PC-3 (cell line): ENCODE data around the gene KNCN. TPM values are rescaled to one million over a fixed set of nuclear protein-coding genes. Genes with fewer than 3 reads are reported as not detected.

ENCODE experiments used
- ATAC-seq: fragments of 200-7000 bp; cut with Tn5 transposase; 2 replicates; pipeline ENCODE4 v1.9.1; 2020; ENCODE audit warnings: mild to moderate bottlenecking, moderate library complexity
- BruUV-seq: library from RNA; stranded (reverse); fragments of 400-500 nt; replicated peaks from 2 replicates; lab custom pipeline; 2021; lab: Mats Ljungman, UMichigan
- CTCF ChIA-PET: fragments of 300-600 bp; sonication (Branson Sonifier 250); formaldehyde crosslinking; loops from one replicate; lab custom pipeline; 2022; ENCODE audit warnings: antibody characterized with exemption; lab: Charles Lee
- POLR2A ChIA-PET: fragments of 300-600 bp; sonication (Branson Sonifier 250); formaldehyde crosslinking; loops from one replicate; lab custom pipeline; 2022; ENCODE audit warnings: antibody characterized with exemption; ENCODE audit not compliant: unreplicated experiment; lab: Charles Lee
- DNase-seq: peaks from one replicate; pipeline ENCODE4 v3.0.0-alpha.2; 2015
- H2AFZ ChIP-seq: fragments of 300-600 bp; sonication (generic); 2 replicates; pipeline ENCODE4 v1.6.0; 2016; ENCODE audit warnings: antibody characterized with exemption, low read length
- H3F3A ChIP-seq: fragments of 300-600 bp; sonication (generic); one replicate; pipeline ENCODE4 v1.6.0; 2017; ENCODE audit warnings: antibody characterized with exemption, low read length, control low read depth, mild to moderate bottlenecking; ENCODE audit not compliant: unreplicated experiment
- H3K27ac ChIP-seq: fragments of 300-600 bp; sonication (generic); 2 replicates; pipeline ENCODE4 v1.5.1; 2016; ENCODE audit warnings: mild to moderate bottlenecking, low read length
- H3K27me3 ChIP-seq: fragments of 300-600 bp; sonication (generic); 2 replicates; pipeline ENCODE4 v1.6.1; 2016; ENCODE audit warnings: low read length, mixed read lengths
- H3K36me3 ChIP-seq: fragments of 300-600 bp; sonication (generic); 2 replicates; pipeline ENCODE4 v1.6.1; 2016; ENCODE audit warnings: low read depth, mixed run types, low read length, mixed read lengths
- H3K4me1 ChIP-seq: fragments of 300-600 bp; sonication (generic); 2 replicates; pipeline ENCODE4 v1.5.1; 2016; ENCODE audit warnings: low read length; ENCODE audit not compliant: insufficient read depth
- H3K4me2 ChIP-seq: fragments of 300-600 bp; sonication (generic); 2 replicates; pipeline ENCODE4 v1.6.0; 2016; ENCODE audit warnings: low read length
- H3K4me3 ChIP-seq: fragments of 300-600 bp; sonication (generic); 2 replicates; pipeline ENCODE4 v1.5.1; 2016; ENCODE audit warnings: mild to moderate bottlenecking, low read length, mixed read lengths
- H3K79me2 ChIP-seq: fragments of 300-600 bp; sonication (generic); 2 replicates; pipeline ENCODE4 v1.6.1; 2017; ENCODE audit warnings: low read length, mixed read lengths
- H3K9ac ChIP-seq: fragments of 300-600 bp; sonication (generic); 2 replicates; pipeline ENCODE4 v1.6.0; 2016; ENCODE audit warnings: mild to moderate bottlenecking, low read length
- H3K9me2 ChIP-seq: fragments of 300-600 bp; sonication (generic); replicated peaks from 2 replicates; pipeline ENCODE4 v1.6.1; 2016; ENCODE audit warnings: mixed run types, low read length, mixed read lengths
- H3K9me3 ChIP-seq: fragments of 300-600 bp; sonication (generic); 2 replicates; pipeline ENCODE4 v1.6.1; 2016; ENCODE audit warnings: low read length, mixed read lengths
- H4K20me1 ChIP-seq: fragments of 300-600 bp; sonication (generic); 2 replicates; pipeline ENCODE4 v1.6.1; 2016; ENCODE audit warnings: low read length, mixed read lengths
- CTCF ChIP-seq: fragments of 300-600 bp; sonication (generic); conservative IDR thresholded peaks from 2 replicates; pipeline ENCODE4 v1.5.1; 2017; ENCODE audit warnings: antibody characterized with exemption, low read depth, mild to moderate bottlenecking, low read length
- EZH2 ChIP-seq: fragments of 300-600 bp; sonication (generic); IDR thresholded peaks from one replicate; pipeline ENCODE4 v1.6.1; 2017; ENCODE audit warnings: antibody characterized with exemption, mild to moderate bottlenecking, low read length; ENCODE audit not compliant: unreplicated experiment
- EZH2phosphoT487 ChIP-seq: fragments of 300-600 bp; sonication (generic); IDR thresholded peaks from 2 replicates; pipeline ENCODE4 v1.6.1; 2018; ENCODE audit warnings: mild to moderate bottlenecking, antibody characterized with exemption, low read length, borderline replicate concordance
- intact Hi-C: fragments of 100-400 bp; cut with micrococcal nuclease; formaldehyde crosslinking; loops from 2 replicates; pipeline ENCODE4 v1.9.0; 2023
- total RNA-seq: library from RNA; depleted of rRNA; stranded (reverse); fragments of >200 nt; gene quantifications from 2 replicates; pipeline ENCODE4 v1.2.3, GENCODE V29; 2014

KNCN gene
- total RNA-seq, 1 experiment from 2014 or later, result not detected

- peaks cover 11% of the 10 kb centered on the region; the same call in 1 of the 2 replicates for H3K4me1 ChIP-seq
- H3K9me3 ChIP-seq, result no peaks in the 10 kb centered on the region
- no peak overlapping the region for H3K4me2 ChIP-seq
- no TSS peak for BruUV-seq
- no peak overlapping the region for H3K9ac ChIP-seq
- intact Hi-C loops, result no loop called here
- H3F3A ChIP-seq, result no peaks in the 10 kb centered on the region
- no peaks in the 10 kb centered on the region for H3K36me3 ChIP-seq
- ATAC-seq (peak; percentile 9), DNase-seq (peak; percentile 72)
- no peak overlapping the region for H2AFZ ChIP-seq
- H3K79me2 ChIP-seq, result no peaks in the 10 kb centered on the region
- no peaks in the 10 kb centered on the region for H3K27me3 ChIP-seq
- TF ChIP-seq CTCF, result peak; percentile 50; the same call in 1 of the 2 replicates
- TF ChIP-seq EZH2phosphoT487, result no peak
- no peak overlapping the region for H3K27ac ChIP-seq
- H4K20me1 ChIP-seq, result no peaks in the 10 kb centered on the region
- H3K4me3 ChIP-seq, result no peak overlapping the region
- ChIA-PET CTCF (interaction anchor here (1.1 kb wide), 1 partner anchor 194 kb away, joined by 3 read pairs; no protein-coding TSS in a partner anchor), POLR2A (no interaction called here)
- no peaks in the 10 kb centered on the region for H3K9me2 ChIP-seq
Observed at GRCh38 chr1:46530791-46531409, 20.5 kb downstream of the KNCN start.

GRCh38 chr1:46530311-46530710, 21.1 kb downstream of the KNCN start:
- intact Hi-C loops, result no loop called here
- Histone ChIP-seq H3K27ac (no peak overlapping the region), H3K79me2 (no peaks in the 10 kb centered on the region), H3K4me1 (peaks cover 11% of the 10 kb centered on the region; the same call in 1 of the 2 replicates), H3K4me2 (no peak overlapping the region), H3K36me3 (no peaks in the 10 kb centered on the region), H3K4me3 (no peak overlapping the region), H4K20me1 (no peaks in the 10 kb centered on the region), H2AFZ (no peak overlapping the region), H3K9me2 (no peaks in the 10 kb centered on the region), H3K27me3 (no peaks in the 10 kb centered on the region), H3K9me3 (no peaks in the 10 kb centered on the region), H3F3A (no peaks in the 10 kb centered on the region), H3K9ac (no peak overlapping the region)
- no peak for DNase-seq
- no TSS peak for BruUV-seq
- CTCF ChIA-PET, result interaction anchor here (1.1 to 2.6 kb wide), 2 partner anchors 84 to 195 kb away, joined by 3 to 13 read pairs; no protein-coding TSS in a partner anchor
- no peak for ATAC-seq
- TF ChIP-seq EZH2phosphoT487 (no peak), EZH2 (no peak), CTCF (no peak)
- POLR2A ChIA-PET, result no interaction called here

DNA sequence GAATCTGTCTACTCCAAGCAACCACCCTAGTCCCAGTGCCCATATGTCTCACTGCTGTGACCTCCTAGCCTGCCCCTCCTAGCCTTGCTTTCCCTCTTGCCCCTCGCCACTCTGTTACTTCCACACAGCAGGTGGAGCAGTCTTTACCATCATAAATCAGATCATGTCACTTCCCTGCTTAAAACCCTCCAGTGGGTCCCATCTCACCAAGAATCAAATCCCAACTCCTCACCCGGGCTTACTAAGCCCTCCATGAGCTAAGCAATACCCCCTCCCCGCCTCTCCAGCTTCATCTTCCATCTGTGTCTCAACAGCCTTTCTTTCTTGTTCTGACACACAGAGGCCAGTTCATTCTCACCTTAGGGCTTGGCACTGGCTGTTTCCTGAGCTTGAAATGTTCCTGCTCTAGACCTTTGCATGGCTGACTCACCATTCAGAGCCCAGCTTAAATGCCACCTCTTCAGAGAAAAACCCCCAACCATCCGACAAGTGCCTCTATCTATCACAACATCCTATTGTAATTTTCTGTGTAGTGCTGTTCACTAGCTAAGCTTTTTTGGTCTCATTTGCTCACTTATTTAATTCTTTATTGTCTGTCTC, 22.3 kb downstream of the KNCN start:
- Histone ChIP-seq H3K4me2 (no peak overlapping the region), H3K9me2 (no peaks in the 10 kb centered on the region), H3K27me3 (no peaks in the 10 kb centered on the region), H3K4me1 (peaks cover 11% of the 10 kb centered on the region; the same call in 1 of the 2 replicates), H3K79me2 (no peaks in the 10 kb centered on the region), H3K9ac (no peak overlapping the region), H3K9me3 (no peaks in the 10 kb centered on the region), H3F3A (no peaks in the 10 kb centered on the region), H3K27ac (no peak overlapping the region), H4K20me1 (no peaks in the 10 kb centered on the region), H2AFZ (no peak overlapping the region), H3K4me3 (no peak overlapping the region), H3K36me3 (no peaks in the 10 kb centered on the region)
- CTCF ChIA-PET, result interaction anchor here (0.7 to 2.6 kb wide), 4 partner anchors 8 to 83 kb away, joined by 3 to 13 read pairs (median 6); no protein-coding TSS in a partner anchor
- TF ChIP-seq EZH2phosphoT487 (no peak), EZH2 (no peak), CTCF (no peak)
- peak; percentile 40 for DNase-seq
- ATAC-seq, result no peak
- no TSS peak for BruUV-seq
- intact Hi-C loops, result no loop called here
- POLR2A ChIA-PET, result no interaction called here
